Lung (tissue), 12 donors: Measurements from ENCODE around the gene COL25A1. TPM values are rescaled to one million over a fixed set of nuclear protein-coding genes. Genes with fewer than 3 reads are reported as not detected.

Experiments
- ATAC-seq: fragments of 200-7000 bp; cut with Tn5 transposase; one replicate; pipeline ENCODE4 v1.9.1; 2020; ENCODE audit warnings: moderate number of reproducible peaks; ENCODE audit not compliant: insufficient read depth, low FRiP score
- DNase-seq, 3 donors: peaks; one replicate each; pipeline ENCODE4 v3.0.0-alpha.2; 2013 to 2017
- H3K27ac ChIP-seq, 2 donors: one replicate each; pipeline ENCODE4 v1.5.1; 2013; ENCODE audit warnings: mild to moderate bottlenecking in 2 of 2, moderate library complexity in 2 of 2, control low read depth in 1 of 2, inconsistent platforms in 1 of 2, low read depth in 1 of 2, low read length in 1 of 2
- H3K27me3 ChIP-seq, 3 donors: one replicate each; pipeline ENCODE4 v1.5.1; 2013; ENCODE audit warnings: low read length in 2 of 3; ENCODE audit not compliant: control insufficient read depth in 3 of 3, insufficient read depth in 3 of 3
- H3K36me3 ChIP-seq, 4 donors: one replicate each; pipeline ENCODE4 v1.5.1; 2013; ENCODE audit warnings: low read length in 4 of 4, mild to moderate bottlenecking in 1 of 4, moderate library complexity in 1 of 4; ENCODE audit not compliant: control insufficient read depth in 4 of 4, insufficient read depth in 4 of 4
- H3K4me1 ChIP-seq, 5 donors: one replicate each; pipeline ENCODE4 v1.5.1; 2013; ENCODE audit warnings: low read length in 5 of 5, mild to moderate bottlenecking in 2 of 5, moderate library complexity in 1 of 5; ENCODE audit not compliant: control insufficient read depth in 5 of 5, insufficient read depth in 5 of 5
- H3K4me3 ChIP-seq: one replicate; pipeline ENCODE4 v1.5.1; 2013; ENCODE audit warnings: mild to moderate bottlenecking, control low read depth, moderate library complexity
- H3K9ac ChIP-seq, 2 donors: one replicate each; pipeline ENCODE4 v1.5.1; 2013; ENCODE audit warnings: low read length in 2 of 2, control low read depth in 1 of 2; ENCODE audit not compliant: insufficient read depth in 1 of 2
- H3K9me3 ChIP-seq, 4 donors: one replicate each; pipeline ENCODE4 v1.5.1; 2013; ENCODE audit warnings: low read length in 3 of 4, mild to moderate bottlenecking in 1 of 4, moderate library complexity in 1 of 4; ENCODE audit not compliant: control insufficient read depth in 4 of 4, insufficient read depth in 3 of 4
- WGBS, 2 donors: extraction: QIAGEN DNeasy Blood & Tissue Kit; methylation state at CpG; one replicate each; pipeline ENCODE4 v1.1.7; 2013; 5-methylcytosine and 5-hydroxymethylcytosine counted together
- polyA plus RNA-seq, 2 donors: library from polyadenylated mRNA; stranded (reverse); fragments of 200-250 nt; gene quantifications; one replicate each; pipeline ENCODE4 v1.2.1, GENCODE V29; 2013
- total RNA-seq, 2 donors: library from RNA; depleted of rRNA in 1 of 2; stranded (reverse); fragments of >200 nt in 1 of 2; gene quantifications; one replicate each; pipeline ENCODE4 v1.2.1, GENCODE V29; 2014 to 2021
- TF ChIP-seq, protein P1 (sequence below): IDR thresholded peaks from 2 replicates; pipeline ENCODE4 v1.5.1; 2012; ENCODE audit warnings: mild to moderate bottlenecking; ENCODE audit errors: control extremely low read depth, extremely low read depth
- donor health status: control.
- donor health status: control.
- donor health status: Bipolar disorder and iron deficiency.
- donor health status: healthy.
- donor health status: DM: yes; HTN: yes; CAD: no.

COL25A1 gene
- total and polyA plus RNA-seq, 4 donors, result 0.06 to 3.5 (median 1.8) TPM

DNA sequence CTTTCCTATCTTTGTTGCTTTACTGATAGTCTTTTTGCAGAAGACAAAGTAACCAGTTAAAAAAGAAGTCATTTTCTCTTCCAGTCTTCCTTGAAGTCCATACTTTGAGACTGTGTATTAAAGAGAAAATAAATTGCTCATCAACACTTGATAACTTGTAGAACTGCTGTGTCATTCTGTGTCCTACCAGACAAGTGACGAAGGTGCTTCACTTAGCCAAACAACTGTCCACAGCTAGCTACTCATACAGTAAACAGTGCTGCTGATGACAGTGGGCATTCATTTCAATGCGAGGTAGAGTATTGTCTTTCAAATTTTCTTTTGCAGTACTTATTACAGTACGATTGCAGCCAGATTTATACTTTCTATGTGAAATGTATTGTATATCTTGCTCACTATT is 11.5 kb downstream of the COL25A1 start:
- Histone ChIP-seq H3K27ac (no peak overlapping the region), H3K4me3 (no peak overlapping the region), H3K9ac (no peak overlapping the region), H3K9me3 (no peaks in the 10 kb centered on the region), H3K36me3 (no peaks in the 10 kb centered on the region), H3K27me3 (no peaks in the 10 kb centered on the region), H3K4me1 (no peaks in the 10 kb centered on the region)
- no peak for DNase-seq
- 77 to 94% methylated on average over 3 of the region's 3 CpGs for WGBS, 2 donors
- ATAC-seq, result no peak
- TF ChIP-seq, protein P1, sequence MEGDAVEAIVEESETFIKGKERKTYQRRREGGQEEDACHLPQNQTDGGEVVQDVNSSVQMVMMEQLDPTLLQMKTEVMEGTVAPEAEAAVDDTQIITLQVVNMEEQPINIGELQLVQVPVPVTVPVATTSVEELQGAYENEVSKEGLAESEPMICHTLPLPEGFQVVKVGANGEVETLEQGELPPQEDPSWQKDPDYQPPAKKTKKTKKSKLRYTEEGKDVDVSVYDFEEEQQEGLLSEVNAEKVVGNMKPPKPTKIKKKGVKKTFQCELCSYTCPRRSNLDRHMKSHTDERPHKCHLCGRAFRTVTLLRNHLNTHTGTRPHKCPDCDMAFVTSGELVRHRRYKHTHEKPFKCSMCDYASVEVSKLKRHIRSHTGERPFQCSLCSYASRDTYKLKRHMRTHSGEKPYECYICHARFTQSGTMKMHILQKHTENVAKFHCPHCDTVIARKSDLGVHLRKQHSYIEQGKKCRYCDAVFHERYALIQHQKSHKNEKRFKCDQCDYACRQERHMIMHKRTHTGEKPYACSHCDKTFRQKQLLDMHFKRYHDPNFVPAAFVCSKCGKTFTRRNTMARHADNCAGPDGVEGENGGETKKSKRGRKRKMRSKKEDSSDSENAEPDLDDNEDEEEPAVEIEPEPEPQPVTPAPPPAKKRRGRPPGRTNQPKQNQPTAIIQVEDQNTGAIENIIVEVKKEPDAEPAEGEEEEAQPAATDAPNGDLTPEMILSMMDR, result no peak

DNA sequence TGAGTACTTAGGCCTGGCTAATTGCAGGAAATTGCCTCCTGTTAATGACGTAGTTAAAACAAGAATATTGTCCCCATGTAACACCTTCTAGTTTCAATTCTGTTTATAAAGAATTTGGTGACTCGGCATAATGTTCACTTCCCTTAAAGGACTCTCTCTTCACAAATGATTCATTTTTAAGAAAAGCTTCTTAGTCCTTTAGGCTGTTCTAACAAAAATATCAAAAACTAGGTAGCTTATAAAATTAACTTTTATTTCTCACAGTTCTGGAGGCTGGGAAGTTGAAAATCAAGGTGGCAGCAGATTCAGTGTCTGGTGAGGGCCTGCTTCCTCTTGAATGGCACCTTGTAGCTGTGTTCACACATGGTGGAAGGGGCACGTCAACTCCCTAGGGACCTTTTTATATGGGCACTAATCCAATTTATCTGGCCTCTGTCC is 23.8 kb downstream of the COL25A1 start:
- TF ChIP-seq, protein P1, result no peak

DNA sequence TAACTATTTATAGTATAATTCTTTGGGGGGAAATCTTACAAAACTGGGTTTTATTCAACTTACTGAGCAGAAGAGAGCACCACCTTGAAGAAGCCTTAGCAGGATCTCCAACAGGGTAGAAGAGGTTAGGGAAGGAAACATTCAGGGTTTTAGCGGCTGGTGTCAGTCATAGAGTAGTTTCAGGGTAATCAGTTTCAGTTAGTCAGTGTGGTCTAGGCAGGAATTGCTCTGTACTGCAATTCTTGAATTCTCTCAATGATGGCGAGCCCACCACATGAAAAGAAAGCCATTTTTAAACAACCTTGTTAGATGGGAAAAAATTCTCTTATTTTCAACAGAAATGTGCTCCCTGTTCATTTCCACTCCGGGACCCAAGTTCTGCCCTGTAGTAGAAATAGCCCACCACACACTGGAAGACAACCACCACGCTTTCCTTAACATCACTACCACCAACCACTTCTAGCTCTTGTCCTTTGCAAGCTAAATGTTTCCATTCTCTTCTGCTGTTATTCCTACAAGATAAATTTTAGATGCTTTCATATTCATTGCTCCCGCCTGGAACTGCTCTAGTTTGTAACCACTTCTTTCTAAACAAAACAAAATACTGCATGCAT is 25.9 kb downstream of the COL25A1 start:
- no peaks in the 10 kb centered on the region for H3K27me3 ChIP-seq
- ATAC-seq (no peak), DNase-seq (no peak)
- H3K9ac ChIP-seq, result no peak overlapping the region
- H3K9me3 ChIP-seq, result no peaks in the 10 kb centered on the region
- H3K36me3 ChIP-seq, result no peaks in the 10 kb centered on the region
- 89 to 91% methylated on average over 5 of the region's 5 CpGs for WGBS, 2 donors
- H3K4me3 ChIP-seq, result no peak overlapping the region
- H3K4me1 ChIP-seq, result no peaks in the 10 kb centered on the region
- no peak overlapping the region for H3K27ac ChIP-seq
- TF ChIP-seq, protein P1, result no peak

More for the DNA sequence above, 23.8 kb downstream of the COL25A1 start:
- H3K27ac ChIP-seq, result no peak overlapping the region
- H3K9me3 ChIP-seq, result no peaks in the 10 kb centered on the region
- H3K4me1 ChIP-seq, result no peaks in the 10 kb centered on the region
- H3K9ac ChIP-seq, result no peak overlapping the region
- WGBS, 2 donors, result 35 to 62% methylated on average over 3 of the region's 3 CpGs
- H3K36me3 ChIP-seq, result no peaks in the 10 kb centered on the region
- H3K27me3 ChIP-seq, result no peaks in the 10 kb centered on the region
- DNase-seq (no peak), ATAC-seq (no peak)
- H3K4me3 ChIP-seq, result no peak overlapping the region
